HCT116 (cell line): Measurements from ENCODE around the gene ANGPTL4. TPM values are rescaled to one million over a fixed set of nuclear protein-coding genes. Genes with fewer than 3 reads are reported as not detected.
"Not testable (repeated sequence)": the region's sequence is repeated elsewhere in the genome, so short reads cannot be mapped to it uniquely, and the experiment has no call there.

Experiments
- ATAC-seq: fragments of 200-7000 bp; cut with Tn5 transposase; 2 replicates; pipeline ENCODE4 v1.9.1; 2020; ENCODE audit warnings: mild to moderate bottlenecking, moderate library complexity
- BruUV-seq: library from RNA; stranded (reverse); fragments of 400-500 nt; replicated peaks from 2 replicates; lab custom pipeline; 2021; lab: Mats Ljungman, UMichigan
- CTCF ChIA-PET: fragments of 300-600 bp; sonication (Branson Sonifier 250); formaldehyde crosslinking; loops from one replicate; lab custom pipeline; 2021; ENCODE audit warnings: antibody characterized with exemption; lab: Charles Lee
- POLR2A ChIA-PET: fragments of 300-600, 350-600 bp; sonication (Branson Sonifier 250); formaldehyde crosslinking; loops from one replicate; lab custom pipeline; 2021; ENCODE audit warnings: antibody characterized with exemption; lab: Charles Lee
- RAD21 ChIA-PET, 2 experiments: fragments of 300-600 bp; sonication (Branson Sonifier 250); formaldehyde crosslinking; loops; one replicate each; lab custom pipeline; 2023; ENCODE audit warnings: low total read pairs in 2 of 2; ENCODE audit not compliant: uncharacterized antibody in 2 of 2, unreplicated experiment in 2 of 2, low non-redundant PET in 1 of 2; lab: Charles Lee
- DNase-seq: peaks from one replicate; pipeline ENCODE4 v3.0.0-alpha.2; 2010; ENCODE audit warnings: low read depth, low spot score
- H2AFZ ChIP-seq: fragments of 200-600 bp; shearing (Covaris generic), sonication (generic); 2 replicates; pipeline ENCODE4 v1.6.1; 2017; ENCODE audit warnings: low read depth, mixed run types, mixed read lengths, antibody characterized with exemption, low read length; ENCODE audit not compliant: poor library complexity, severe bottlenecking
- H3K27ac ChIP-seq: 2 replicates; pipeline ENCODE4 v1.5.1; 2012; ENCODE audit warnings: low read depth, low read length
- H3K27me3 ChIP-seq: fragments of 200-600 bp; sonication (generic); 2 replicates; pipeline ENCODE4 v1.6.1; 2016; ENCODE audit warnings: mixed run types, low read length, mixed read lengths; ENCODE audit not compliant: insufficient read depth
- H3K36me3 ChIP-seq, 2 experiments: fragments of 200-500 bp in 1 of 2; fragments of 200-600 bp in 1 of 2; sonication (Bioruptor generic) in 1 of 2; sonication (generic) in 1 of 2; 2 replicates each; pipeline versions ENCODE4 v1.5.1 to v1.6.1; 2014 to 2016; ENCODE audit warnings: low read length in 2 of 2, inconsistent platforms in 1 of 2, mixed read lengths in 1 of 2, mixed run types in 1 of 2; ENCODE audit not compliant: insufficient read depth in 2 of 2, control insufficient read depth in 1 of 2
- H3K4me1 ChIP-seq, 2 experiments: fragments of 200-600 bp in 1 of 2; sonication (generic) in 1 of 2; 2 replicates each; pipeline versions ENCODE4 v1.5.1 to v1.6.1; 2012 to 2017; ENCODE audit warnings: low read length in 2 of 2, inconsistent platforms in 1 of 2, mild to moderate bottlenecking in 1 of 2, mixed read lengths in 1 of 2, mixed run types in 1 of 2, moderate library complexity in 1 of 2; ENCODE audit not compliant: insufficient read depth in 2 of 2, control insufficient read depth in 1 of 2
- H3K4me2 ChIP-seq: fragments of 200-600 bp; sonication (generic); 2 replicates; pipeline ENCODE4 v1.6.1; 2017; ENCODE audit warnings: mixed run types, low read length, mixed read lengths
- H3K4me3 ChIP-seq, 2 experiments: fragments of 200-600 bp in 1 of 2; sonication (generic) in 1 of 2; replicated peaks in 1 of 2; 2 replicates each; pipeline ENCODE4 v1.5.1; 2011 to 2016; ENCODE audit warnings: low read length in 2 of 2, control low read depth in 1 of 2, low read depth in 1 of 2, mild to moderate bottlenecking in 1 of 2, mixed read lengths in 1 of 2, mixed run types in 1 of 2
- H3K79me2 ChIP-seq: fragments of 200-600 bp; sonication (generic); 2 replicates; pipeline ENCODE4 v1.6.1; 2017; ENCODE audit warnings: mild to moderate bottlenecking, mixed run types, low read length, moderate library complexity, mixed read lengths; ENCODE audit not compliant: insufficient read depth
- H3K9ac ChIP-seq: fragments of 200-600 bp; sonication (generic); 2 replicates; pipeline ENCODE4 v1.6.1; 2016; ENCODE audit warnings: low read length, mixed read lengths
- H3K9me2 ChIP-seq: fragments of 200-600 bp; sonication (generic), shearing (Covaris generic); 2 replicates; pipeline ENCODE4 v1.6.1; 2017; ENCODE audit warnings: mixed run types, mild to moderate bottlenecking, moderate library complexity; ENCODE audit not compliant: insufficient read depth
- H3K9me3 ChIP-seq, 2 experiments: fragments of 200-500 bp in 1 of 2; fragments of 200-600 bp in 1 of 2; sonication (Bioruptor generic) in 1 of 2; sonication (generic) in 1 of 2; 2 replicates each; pipeline ENCODE4 v1.6.1; 2014 to 2017; ENCODE audit warnings: low read length in 2 of 2, mixed read lengths in 2 of 2, inconsistent platforms in 1 of 2, low read depth in 1 of 2, mild to moderate bottlenecking in 1 of 2, mixed run types in 1 of 2, moderate library complexity in 1 of 2; ENCODE audit not compliant: control insufficient read depth in 1 of 2, insufficient read depth in 1 of 2
- H4K20me1 ChIP-seq: fragments of 200-600 bp; sonication (generic), shearing (Covaris generic); 2 replicates; pipeline ENCODE4 v1.6.1; 2017; ENCODE audit warnings: mixed run types, mild to moderate bottlenecking, moderate library complexity; ENCODE audit not compliant: insufficient read depth
- RAD21 ChIP-seq: IDR thresholded peaks from 2 replicates; pipeline ENCODE4 v1.6.1; 2012; ENCODE audit warnings: low read depth, mild to moderate bottlenecking
- ZFX ChIP-seq: fragments of 450-650 bp; IDR thresholded peaks from 2 replicates; pipeline ENCODE4 v1.6.1; 2017
- ZNF274 ChIP-seq: fragments of 200-500 bp; sonication (Bioruptor generic); IDR thresholded peaks from 2 replicates; pipeline ENCODE4 v1.6.1; 2014; ENCODE audit warnings: mild to moderate bottlenecking, low read depth, low read length, inconsistent platforms
- intact Hi-C: fragments of 100-400 bp; cut with micrococcal nuclease; formaldehyde crosslinking; loops from 2 replicates; pipeline ENCODE4 v1.10.0; 2022
- total RNA-seq: library from RNA; stranded (reverse); gene quantifications from one replicate; pipeline ENCODE4 v1.2.1, GENCODE V29; 2021; ENCODE audit not compliant: unreplicated experiment

Gene ANGPTL4
- total RNA-seq, 1 experiment from 2014 or later, result 54.8 TPM

DNA sequence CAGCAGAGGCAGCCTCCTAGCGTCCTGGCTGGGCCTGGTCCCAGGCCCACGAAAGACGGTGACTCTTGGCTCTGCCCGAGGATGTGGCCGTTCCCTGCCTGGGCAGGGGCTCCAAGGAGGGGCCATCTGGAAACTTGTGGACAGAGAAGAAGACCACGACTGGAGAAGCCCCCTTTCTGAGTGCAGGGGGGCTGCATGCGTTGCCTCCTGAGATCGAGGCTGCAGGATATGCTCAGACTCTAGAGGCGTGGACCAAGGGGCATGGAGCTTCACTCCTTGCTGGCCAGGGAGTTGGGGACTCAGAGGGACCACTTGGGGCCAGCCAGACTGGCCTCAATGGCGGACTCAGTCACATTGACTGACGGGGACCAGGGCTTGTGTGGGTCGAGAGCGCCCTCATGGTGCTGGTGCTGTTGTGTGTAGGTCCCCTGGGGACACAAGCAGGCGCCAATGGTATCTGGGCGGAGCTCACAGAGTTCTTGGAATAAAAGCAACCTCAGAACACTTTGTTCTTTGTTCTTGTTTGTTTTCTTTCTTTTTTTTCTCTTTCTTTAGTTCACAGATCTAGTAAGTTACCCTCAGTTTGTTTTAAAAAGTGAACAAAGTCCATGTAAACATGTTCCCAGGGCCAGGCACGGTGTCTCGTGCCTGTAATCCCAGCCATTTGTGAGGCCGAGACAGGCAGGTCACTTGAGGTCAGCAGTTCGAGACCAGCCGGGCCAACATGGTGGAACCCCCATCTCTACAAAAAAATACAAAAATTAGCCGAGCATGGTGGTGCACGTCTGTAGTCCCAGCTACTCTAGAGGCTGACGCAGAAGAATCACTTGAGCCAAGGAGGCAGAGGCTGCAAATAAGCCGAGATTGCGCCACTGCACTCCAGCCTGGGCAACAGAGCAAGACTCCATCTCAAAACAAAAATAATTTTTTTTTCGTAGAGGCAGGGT is 10.2 kb downstream of the ANGPTL4 start:
- Histone ChIP-seq H3K27ac (no peak overlapping the region), H3K4me1 (no peaks in the 10 kb centered on the region), H3K4me2 (no peak overlapping the region), H3K9me3 (no peaks in the 10 kb centered on the region), H2AFZ (no peak overlapping the region), H3K27me3 (no peaks in the 10 kb centered on the region), H3K4me3 (no peak overlapping the region), H3K36me3 (no peaks in the 10 kb centered on the region; a peak in 1 of 4 replicates), H4K20me1 (no peaks in the 10 kb centered on the region), H3K79me2 (no peaks in the 10 kb centered on the region), H3K9me2 (no peaks in the 10 kb centered on the region), H3K9ac (no peak overlapping the region)
- RAD21 ChIA-PET, result no interaction called here
- TF ChIP-seq ZFX (no peak), RAD21 (peak; percentile 31; the same call in 1 of the 2 replicates), ZNF274 (no peak)
- ATAC-seq, result peak; percentile 52; the same call in 1 of the 2 replicates
- POLR2A ChIA-PET, result no interaction called here
- no peak for DNase-seq
- BruUV-seq, result no TSS peak
- intact Hi-C loops, result no loop called here
- CTCF ChIA-PET, result interaction anchor here (1.0 kb wide), 1 partner anchor 20 kb away, joined by 3 read pairs; no protein-coding TSS in a partner anchor

- BruUV-seq, H3K27ac ChIP-seq, H3K9ac ChIP-seq, H3K4me1 ChIP-seq, H3K9me3 ChIP-seq, intact Hi-C loops, ATAC-seq, CTCF ChIA-PET, H3K36me3 ChIP-seq, H2AFZ ChIP-seq, H3K4me2 ChIP-seq, DNase-seq, H3K27me3 ChIP-seq, H3K4me3 ChIP-seq, H4K20me1 ChIP-seq, H3K9me2 ChIP-seq, H3K79me2 ChIP-seq, RAD21 ChIA-PET: not testable (repeated sequence)
- POLR2A ChIA-PET, result interaction anchor here (1.7 to 2.1 kb wide), 3 partner anchors 9 to 12 kb away, joined by 8 to 12 read pairs (median 8); partner anchors contain the start of gene ANGPTL4
These were observed 11.8 kb downstream of the ANGPTL4 start for GRCh38 chr19:8375766-8376165.
